Smooth muscle cell of the pulmonary artery (primary cell): ENCODE results near the gene TRIM73. TPM values are rescaled to one million over a fixed set of nuclear protein-coding genes. Genes with fewer than 3 reads are reported as not detected.

ENCODE experiments used
- total RNA-seq: library from RNA; depleted of rRNA; stranded (reverse); fragments of >200 nt; gene quantifications from 2 replicates; pipeline ENCODE4 v1.2.3, GENCODE V29; 2014

TRIM73 gene
- 1.3 and 1.6 TPM in 2 replicates for total RNA-seq

DNA sequence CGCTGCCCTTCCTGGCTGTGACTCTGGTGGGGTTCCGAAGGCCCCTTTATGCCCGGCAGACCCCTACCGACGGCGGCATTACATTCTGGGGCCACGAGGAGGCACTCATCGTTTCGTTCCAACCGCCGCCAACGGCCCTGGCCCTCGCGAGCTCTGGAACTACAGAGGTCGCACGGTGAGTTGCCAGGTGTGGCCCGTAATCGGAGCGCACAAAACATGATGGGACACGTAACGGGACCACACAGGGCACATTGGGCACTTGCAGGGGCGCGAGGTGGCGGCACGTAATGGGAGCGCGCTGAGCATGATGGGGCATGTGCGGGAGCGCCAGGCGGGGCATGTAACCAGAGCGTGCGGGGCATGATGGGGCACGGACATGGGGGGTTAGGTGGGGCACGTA is at the start of gene TRIM73:
Gene TRIM73 (plus strand): TSS at position 301 of the 400 bp plus-strand sequence. CDS start 3,305 bp downstream, outside the sequence.

Other genes with a start within 250 kb of the TRIM73 start
- gene POM121C, start 90.7 kb downstream of the TRIM73 start, total RNA-seq = 18.9 and 21.4 TPM in 2 replicates
- gene SPDYE5, start 96.7 kb downstream of the TRIM73 start, total RNA-seq = not detected in 2 replicates